ENCODE results near the gene KPTN.
A peak's percentile ranks its signal among the peaks of the same experiment; 100 is the strongest.

Gene KPTN

GRCh38 chr19:47432091-47432490, 51.9 kb downstream of the KPTN start:
- no peak for DNase-seq

- DNase-seq, result no peak
These were observed 53.8 kb downstream of the KPTN start for GRCh38 chr19:47430041-47430802.

GRCh38 chr19:47429140-47429793, 54.8 kb downstream of the KPTN start:
- no peak for DNase-seq

- peak; percentile 98 for DNase-seq
These were observed 55.7 kb downstream of the KPTN start for GRCh38 chr19:47428177-47428894.

GRCh38 chr19:47427241-47428176, 56.5 kb downstream of the KPTN start:
- DNase-seq, result peak; percentile 42
